B cell (primary cell): Measurements from ENCODE around the gene COQ4. TPM values are rescaled to one million over a fixed set of nuclear protein-coding genes. Genes with fewer than 3 reads are reported as not detected.

Experiments used
- ATAC-seq: fragments of 200-7000 bp; cut with Tn5 transposase; one replicate; pipeline ENCODE4 v1.10.0; 2021; ENCODE audit warnings: low read depth, mild to moderate bottlenecking, moderate number of reproducible peaks, moderate library complexity
- CTCF ChIA-PET: fragments of 350-600 bp; sonication (Branson Sonifier 250); formaldehyde crosslinking; loops from one replicate; lab custom pipeline; 2021; ENCODE audit warnings: antibody characterized with exemption, inconsistent platforms; lab: Charles Lee
- POLR2A ChIA-PET: fragments of 350-600 bp; sonication (Branson Sonifier 250); formaldehyde crosslinking; loops from one replicate; lab custom pipeline; 2021; ENCODE audit warnings: antibody characterized with exemption; lab: Charles Lee
- DNase-seq: peaks from one replicate; pipeline ENCODE4 v3.0.0; 2013
- H2AFZ ChIP-seq: 2 replicates; pipeline ENCODE4 v1.6.1; 2012; ENCODE audit warnings: mild to moderate bottlenecking, low read depth, low read length; ENCODE audit not compliant: insufficient read depth, poor library complexity, severe bottlenecking
- H3K27ac ChIP-seq, 2 donors: 1 replicate in 1 of 2; 2 replicates in 1 of 2; pipeline ENCODE4 v1.5.1; 2012 to 2013; ENCODE audit warnings: low read length in 2 of 2, mild to moderate bottlenecking in 2 of 2, moderate library complexity in 1 of 2
- H3K27me3 ChIP-seq, 4 experiments: fragments of 200-600 bp in 1 of 4; sonication (generic) in 1 of 4; replicated peaks in 1 of 4; 1 replicate in 2 of 4; 2 replicates in 2 of 4; pipeline versions ENCODE4 v1.6.1 to v1.7.0; 2013 to 2016; ENCODE audit warnings: low read length in 3 of 4, mild to moderate bottlenecking in 2 of 4, mixed read lengths in 1 of 4, moderate library complexity in 1 of 4; ENCODE audit not compliant: insufficient read depth in 4 of 4, control insufficient read depth in 3 of 4; ENCODE audit errors: control extremely low read depth in 1 of 4
- H3K36me3 ChIP-seq, 2 experiments: replicated peaks in 1 of 2; 1 replicate in 1 of 2; 2 replicates in 1 of 2; pipeline versions ENCODE4 v1.6.1 to v1.7.1; 2013; ENCODE audit warnings: low read length in 1 of 2; ENCODE audit not compliant: insufficient read depth in 2 of 2, control insufficient read depth in 1 of 2; ENCODE audit errors: control extremely low read depth in 1 of 2, extremely low read depth in 1 of 2
- H3K4me1 ChIP-seq, 2 donors: fragments of 200-600 bp in 1 of 2; sonication (generic) in 1 of 2; 1 replicate in 1 of 2; 2 replicates in 1 of 2; pipeline versions ENCODE4 v1.5.1 to v1.6.1; 2013 to 2017; ENCODE audit warnings: low read length in 2 of 2; ENCODE audit not compliant: control insufficient read depth in 2 of 2, insufficient read depth in 2 of 2
- H3K4me2 ChIP-seq: replicated peaks from 2 replicates; pipeline ENCODE3; 2012; ENCODE audit warnings: mild to moderate bottlenecking, low read depth, low read length; ENCODE audit not compliant: poor library complexity, severe bottlenecking
- H3K4me3 ChIP-seq, 5 experiments: fragments of 200-600 bp in 1 of 5; sonication (generic) in 1 of 5; 1 replicate in 3 of 5; 2 replicates in 2 of 5; pipeline versions ENCODE4 v1.5.1 to v1.7.0; 2011 to 2016; ENCODE audit warnings: low read length in 4 of 5, mild to moderate bottlenecking in 4 of 5, low read depth in 2 of 5, control low read depth in 1 of 5, moderate library complexity in 1 of 5; ENCODE audit not compliant: insufficient read depth in 1 of 5; ENCODE audit errors: control extremely low read depth in 1 of 5, extremely low read depth in 1 of 5
- H3K79me2 ChIP-seq: fragments of 200-600 bp; sonication (generic); one replicate; pipeline ENCODE4 v1.6.0; 2016; ENCODE audit warnings: low read length; ENCODE audit not compliant: control insufficient read depth, insufficient read depth
- H3K9ac ChIP-seq: fragments of 200-600 bp; sonication (generic); 2 replicates; pipeline ENCODE4 v1.6.1; 2017; ENCODE audit warnings: mild to moderate bottlenecking, low read length, moderate library complexity
- H3K9me3 ChIP-seq, 3 donors: one replicate each; pipeline versions ENCODE4 v1.6.1 to v1.7.1; 2013; ENCODE audit warnings: low read length in 2 of 3; ENCODE audit not compliant: control insufficient read depth in 2 of 3, insufficient read depth in 1 of 3; ENCODE audit errors: control extremely low read depth in 1 of 3
- H4K20me1 ChIP-seq: 2 replicates; pipeline ENCODE4 v1.6.0; 2012; ENCODE audit warnings: mild to moderate bottlenecking, low read length; ENCODE audit not compliant: insufficient read depth, control insufficient read depth, poor library complexity, severe bottlenecking
- H3K27ac Mint-ChIP-seq: one replicate; pipeline ENCODE4 v1.8.0; 2021; ENCODE audit warnings: mixed read lengths
- H3K27me3 Mint-ChIP-seq: one replicate; pipeline ENCODE4 v1.8.0; 2021; ENCODE audit warnings: mixed read lengths
- H3K4me1 Mint-ChIP-seq: one replicate; pipeline ENCODE4 v1.8.0; 2021; ENCODE audit warnings: mixed read lengths
- H3K4me3 Mint-ChIP-seq: one replicate; pipeline ENCODE4 v1.8.0; 2021; ENCODE audit warnings: mixed read lengths
- H3K9me3 Mint-ChIP-seq: one replicate; pipeline ENCODE4 v1.8.0; 2022; ENCODE audit warnings: mixed read lengths; ENCODE audit not compliant: insufficient read depth
- CTCF ChIP-seq: fragments of 200-600 bp; IDR thresholded peaks from one replicate; pipeline ENCODE4 v1.8.0; 2022; ENCODE audit warnings: antibody characterized with exemption, mild to moderate bottlenecking
- EZH2 ChIP-seq: IDR thresholded peaks from 2 replicates; pipeline ENCODE4 v1.6.1; 2012; ENCODE audit warnings: borderline replicate concordance, low read depth, mild to moderate bottlenecking, moderate library complexity, low read length; ENCODE audit not compliant: insufficient read depth, poor library complexity, severe bottlenecking
- WGBS: methylation state at CpG from one replicate; pipeline ENCODE4 v1.1.5; 2013; ENCODE audit warnings: missing lambda C conversion rate; ENCODE audit not compliant: insufficient coverage; 5-methylcytosine and 5-hydroxymethylcytosine counted together
- intact Hi-C: fragments of 100-400 bp; cut with micrococcal nuclease; formaldehyde crosslinking; loops from one replicate; pipeline ENCODE4 v1.10.0; 2022
- polyA plus RNA-seq: library from polyadenylated mRNA; depleted of rRNA; stranded (reverse); fragments of >200 nt; gene quantifications from 2 replicates; pipeline ENCODE4 v1.2.3, GENCODE V29; 2012
- total RNA-seq, 2 donors: library from RNA; stranded (reverse); fragments of 120-200 nt in 1 of 2; gene quantifications; 1 replicate in 1 of 2; 2 replicates in 1 of 2; pipeline versions ENCODE4 v1.2.3 to v1.2.4, GENCODE V29; 2013 to 2022

The COQ4 gene
- total and polyA plus RNA-seq, 2 donors (not counting 1 experiment from before 2014, with no cell fraction given) = 54.9 to 62.8 TPM

DNA sequence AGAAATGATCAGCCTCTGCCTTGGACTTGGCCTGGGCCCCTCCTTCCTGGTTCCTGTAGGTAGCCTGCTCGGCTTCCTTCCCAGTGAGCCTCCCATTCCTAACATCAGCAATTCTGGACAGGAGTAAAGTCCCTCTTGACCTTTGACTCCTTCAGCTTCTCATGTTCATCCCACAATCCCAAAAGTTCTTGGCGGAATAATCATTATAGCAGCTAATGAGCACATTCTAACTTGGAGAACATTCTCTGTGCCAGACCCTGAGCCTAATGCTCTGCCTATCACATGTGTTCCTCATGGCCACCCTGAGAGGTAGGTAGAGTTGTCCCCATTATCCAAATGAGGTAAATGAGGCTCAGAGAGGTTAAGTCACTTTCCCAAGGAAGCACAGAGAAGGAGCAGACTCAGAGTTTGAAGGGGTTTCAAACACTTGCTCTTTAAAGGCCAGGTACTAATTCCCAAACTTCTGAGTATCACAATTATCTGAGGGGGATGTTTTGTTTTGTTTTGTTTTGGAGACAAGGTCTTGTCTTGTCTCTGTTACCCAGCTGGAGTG, 25.3 kb upstream of the COQ4 start:
- Mint-ChIP-seq H3K27me3 (no peaks in the 10 kb centered on the region), H3K27ac (no peak overlapping the region), H3K4me3 (no peak overlapping the region), H3K4me1 (no peaks in the 10 kb centered on the region), H3K9me3 (no peaks in the 10 kb centered on the region)
- no peak overlapping the region for H3K4me3 ChIP-seq
- POLR2A ChIA-PET = no interaction called here
- no peaks in the 10 kb centered on the region for H3K27me3 ChIP-seq
- 88% methylated on average over 1 of the region's 2 CpGs for WGBS
- intact Hi-C loops = loop anchor here (10.0 kb wide), 1 partner anchor 118 kb away; no protein-coding TSS in a partner anchor
- CTCF ChIA-PET = interaction anchor here (0.6 to 2.6 kb wide), 6 partner anchors 9 to 737 kb away, joined by 3 to 13 read pairs (median 4); partner anchors contain the start of gene URM1
- no peak overlapping the region for H3K27ac ChIP-seq
- H3K4me1 ChIP-seq = no peaks in the 10 kb centered on the region
- H3K36me3 ChIP-seq = no peaks in the 10 kb centered on the region
- H3K9me3 ChIP-seq = no peaks in the 10 kb centered on the region
- H3K9ac ChIP-seq = no peak overlapping the region
- TF ChIP-seq CTCF = no peak
- TF ChIP-seq EZH2 = no peak
- H3K4me2 ChIP-seq = no peak overlapping the region
- DNase-seq = no peak
- H3K79me2 ChIP-seq = no peaks in the 10 kb centered on the region
- no peak overlapping the region for H2AFZ ChIP-seq
- no peak for ATAC-seq
- H4K20me1 ChIP-seq = no peaks in the 10 kb centered on the region
